Astrocyte (in vitro differentiated cells and primary cell): ENCODE results near the gene DESI1.

Experiments used
- EZH2 ChIP-seq: IDR thresholded peaks from 2 replicates; pipeline ENCODE4 v1.6.1; 2012; ENCODE audit warnings: mild to moderate bottlenecking, low read length, inconsistent platforms; ENCODE audit not compliant: insufficient read depth
- TF ChIP-seq, protein P1 (sequence below): IDR thresholded peaks from 2 replicates; pipeline ENCODE4 v1.5.1; 2011; ENCODE audit warnings: low read depth, mild to moderate bottlenecking, inconsistent platforms, low read length, moderate library complexity; ENCODE audit not compliant: insufficient read depth

DNA sequence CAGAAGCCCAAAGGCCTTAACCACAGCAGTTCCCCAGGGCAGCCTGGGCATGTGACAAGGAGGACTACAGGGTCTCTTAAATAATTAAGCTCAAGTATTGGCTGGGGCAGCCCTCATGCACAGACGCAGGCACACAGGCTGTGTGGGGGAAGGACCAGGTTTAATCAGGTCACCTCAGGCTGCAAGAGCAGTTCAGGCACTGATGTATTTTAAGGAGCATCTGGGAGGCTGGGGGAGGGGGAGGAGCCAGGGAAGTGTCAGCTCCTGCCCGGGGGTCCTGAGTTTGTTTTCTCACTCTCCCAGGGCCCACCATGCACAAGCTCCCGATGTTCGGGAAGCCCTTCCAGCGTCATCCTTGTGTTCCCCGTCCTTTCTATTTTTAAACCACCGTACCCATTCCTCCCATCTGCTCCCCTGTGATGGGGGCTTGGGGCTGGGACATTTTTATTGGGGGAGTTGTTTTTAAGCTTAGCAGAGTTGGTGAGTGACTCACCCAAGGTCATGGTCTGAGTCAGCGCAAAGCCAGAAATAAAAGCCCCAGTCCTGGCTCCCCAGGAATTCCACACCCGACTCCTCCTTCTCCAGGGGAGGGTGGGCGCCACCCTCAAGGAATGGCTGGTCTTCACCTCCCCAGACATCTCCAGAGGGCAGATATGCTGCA is 57.7 kb downstream of the DESI1 start:
- TF ChIP-seq, protein P1, sequence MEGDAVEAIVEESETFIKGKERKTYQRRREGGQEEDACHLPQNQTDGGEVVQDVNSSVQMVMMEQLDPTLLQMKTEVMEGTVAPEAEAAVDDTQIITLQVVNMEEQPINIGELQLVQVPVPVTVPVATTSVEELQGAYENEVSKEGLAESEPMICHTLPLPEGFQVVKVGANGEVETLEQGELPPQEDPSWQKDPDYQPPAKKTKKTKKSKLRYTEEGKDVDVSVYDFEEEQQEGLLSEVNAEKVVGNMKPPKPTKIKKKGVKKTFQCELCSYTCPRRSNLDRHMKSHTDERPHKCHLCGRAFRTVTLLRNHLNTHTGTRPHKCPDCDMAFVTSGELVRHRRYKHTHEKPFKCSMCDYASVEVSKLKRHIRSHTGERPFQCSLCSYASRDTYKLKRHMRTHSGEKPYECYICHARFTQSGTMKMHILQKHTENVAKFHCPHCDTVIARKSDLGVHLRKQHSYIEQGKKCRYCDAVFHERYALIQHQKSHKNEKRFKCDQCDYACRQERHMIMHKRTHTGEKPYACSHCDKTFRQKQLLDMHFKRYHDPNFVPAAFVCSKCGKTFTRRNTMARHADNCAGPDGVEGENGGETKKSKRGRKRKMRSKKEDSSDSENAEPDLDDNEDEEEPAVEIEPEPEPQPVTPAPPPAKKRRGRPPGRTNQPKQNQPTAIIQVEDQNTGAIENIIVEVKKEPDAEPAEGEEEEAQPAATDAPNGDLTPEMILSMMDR, result no peak
- no peak for TF ChIP-seq EZH2
